Aorta (tissue), 5 donors: Measurements from ENCODE around the gene SEPHS2. TPM values are rescaled to one million over a fixed set of nuclear protein-coding genes. Genes with fewer than 3 reads are reported as not detected.
A peak's percentile ranks its signal among the peaks of the same experiment; 100 is the strongest.

Source experiments
- ATAC-seq: fragments of 200-7000 bp; cut with Tn5 transposase; one replicate; pipeline ENCODE4 v1.9.1; 2022; ENCODE audit warnings: moderate library complexity; ENCODE audit not compliant: low FRiP score
- DNase-seq, 2 donors: peaks; one replicate each; pipeline ENCODE4 v3.0.0-alpha.2; 2020
- H3K27ac ChIP-seq, 2 donors: one replicate each; pipeline ENCODE4 v1.5.1; 2013; ENCODE audit warnings: low read length in 2 of 2, mild to moderate bottlenecking in 2 of 2, moderate library complexity in 2 of 2, control low read depth in 1 of 2, inconsistent platforms in 1 of 2, low read depth in 1 of 2
- H3K27me3 ChIP-seq, 2 donors: one replicate each; pipeline ENCODE4 v1.6.1; 2013; ENCODE audit warnings: control low read depth in 1 of 2, low read length in 1 of 2, mild to moderate bottlenecking in 1 of 2, moderate library complexity in 1 of 2; ENCODE audit not compliant: insufficient read depth in 2 of 2, control insufficient read depth in 1 of 2
- H3K36me3 ChIP-seq, 2 donors: one replicate each; pipeline ENCODE4 v1.6.1; 2013; ENCODE audit warnings: control low read depth in 1 of 2, low read length in 1 of 2, mild to moderate bottlenecking in 1 of 2; ENCODE audit not compliant: insufficient read depth in 2 of 2, control insufficient read depth in 1 of 2
- H3K4me1 ChIP-seq, 2 donors: one replicate each; pipeline ENCODE4 v1.6.1; 2013; ENCODE audit warnings: low read length in 2 of 2, control low read depth in 1 of 2, mild to moderate bottlenecking in 1 of 2, moderate library complexity in 1 of 2; ENCODE audit not compliant: insufficient read depth in 2 of 2, control insufficient read depth in 1 of 2
- H3K4me3 ChIP-seq, 2 donors: one replicate each; pipeline ENCODE4 v1.5.1; 2013; ENCODE audit warnings: low read length in 2 of 2, control low read depth in 1 of 2, mild to moderate bottlenecking in 1 of 2
- H3K9me3 ChIP-seq: one replicate; pipeline ENCODE4 v1.6.1; 2013; ENCODE audit warnings: mild to moderate bottlenecking, low read length; ENCODE audit not compliant: control insufficient read depth
- WGBS, 2 donors: extraction: QIAGEN DNeasy Blood & Tissue Kit; methylation state at CpG; one replicate each; pipeline ENCODE4 v1.1.7; 2013; 5-methylcytosine and 5-hydroxymethylcytosine counted together
- intact Hi-C, 2 donors: fragments of 100-400 bp; cut with DNase I; formaldehyde crosslinking; loops; one replicate each; pipeline versions ENCODE4 v1.14.2 to v1.15.0; 2022
- polyA plus RNA-seq, 2 donors: library from polyadenylated mRNA; stranded (reverse); fragments of 200-250 nt; gene quantifications; one replicate each; pipeline ENCODE4 v1.2.3, GENCODE V29; 2013
- total RNA-seq, 2 donors: library from RNA; stranded (reverse); fragmentation: NEBNext Ultra II Directional; extraction: Animal tissue kit (Norgen Biotek cat#: 25700); gene quantifications; one replicate each; pipeline ENCODE4 v1.2.1, GENCODE V29; 2021
- donor health status: healthy with polysubstance abuse.
- donor health status: Bipolar disorder and iron deficiency.
- donor health status: DM: no; HTN: no; CAD: no.
- donor health status: DM: no; HTN: no; CAD: no.
- donor health status: DM: yes; HTN: yes; CAD: no.

Gene SEPHS2
- total and polyA plus RNA-seq, 4 donors: 25.1 to 52.3 (median 27.3) TPM

DNA sequence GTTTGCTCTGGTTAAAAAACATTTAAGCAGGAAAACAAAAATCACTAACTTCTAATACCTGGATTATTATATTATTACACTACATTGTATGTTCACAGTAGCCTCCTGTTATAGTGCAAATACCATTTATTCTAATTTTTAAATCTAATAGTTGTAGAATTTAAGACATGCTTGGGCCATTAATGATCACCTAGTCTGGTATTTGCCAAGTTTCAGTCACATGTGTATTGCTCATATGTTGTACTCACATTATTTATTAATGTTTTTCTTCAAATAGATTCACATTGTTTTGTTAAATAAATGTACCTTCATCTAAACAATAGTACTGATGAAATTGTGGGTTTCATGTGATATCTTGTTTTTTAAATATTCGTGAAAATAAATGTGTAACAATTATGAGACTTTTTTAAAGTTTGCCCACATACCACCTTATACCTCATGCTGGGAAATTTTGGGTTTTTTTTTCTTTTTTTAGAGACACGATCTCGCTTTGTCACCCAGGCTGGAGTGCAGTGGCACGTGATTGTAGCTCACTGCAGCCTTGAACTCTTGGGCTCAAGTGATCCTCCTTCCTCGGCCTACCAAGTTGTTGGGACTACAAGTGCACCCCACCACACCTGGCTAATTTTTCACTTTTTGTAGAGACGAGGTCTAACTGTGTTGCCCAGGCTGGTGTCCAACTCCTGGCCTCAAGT is 32.4 kb downstream of the SEPHS2 start:
- Histone ChIP-seq H3K36me3 (peaks cover 0 to 5% of the 10 kb centered on the region in 2 donors), H3K27me3 (no peaks in the 10 kb centered on the region), H3K4me1 (no peaks in the 10 kb centered on the region), H3K27ac (no peak overlapping the region), H3K9me3 (no peaks in the 10 kb centered on the region), H3K4me3 (no peak overlapping the region)
- intact Hi-C loops: loop anchor here in 1 of 2 donors (10.0 kb wide), 1 partner anchor 288 kb away; the partner anchor contains the start of gene MAPK3
- 73 to 75% methylated on average over 6 of the region's 6 CpGs for WGBS, 2 donors
- ATAC-seq (no peak), DNase-seq (no peak)

DNA sequence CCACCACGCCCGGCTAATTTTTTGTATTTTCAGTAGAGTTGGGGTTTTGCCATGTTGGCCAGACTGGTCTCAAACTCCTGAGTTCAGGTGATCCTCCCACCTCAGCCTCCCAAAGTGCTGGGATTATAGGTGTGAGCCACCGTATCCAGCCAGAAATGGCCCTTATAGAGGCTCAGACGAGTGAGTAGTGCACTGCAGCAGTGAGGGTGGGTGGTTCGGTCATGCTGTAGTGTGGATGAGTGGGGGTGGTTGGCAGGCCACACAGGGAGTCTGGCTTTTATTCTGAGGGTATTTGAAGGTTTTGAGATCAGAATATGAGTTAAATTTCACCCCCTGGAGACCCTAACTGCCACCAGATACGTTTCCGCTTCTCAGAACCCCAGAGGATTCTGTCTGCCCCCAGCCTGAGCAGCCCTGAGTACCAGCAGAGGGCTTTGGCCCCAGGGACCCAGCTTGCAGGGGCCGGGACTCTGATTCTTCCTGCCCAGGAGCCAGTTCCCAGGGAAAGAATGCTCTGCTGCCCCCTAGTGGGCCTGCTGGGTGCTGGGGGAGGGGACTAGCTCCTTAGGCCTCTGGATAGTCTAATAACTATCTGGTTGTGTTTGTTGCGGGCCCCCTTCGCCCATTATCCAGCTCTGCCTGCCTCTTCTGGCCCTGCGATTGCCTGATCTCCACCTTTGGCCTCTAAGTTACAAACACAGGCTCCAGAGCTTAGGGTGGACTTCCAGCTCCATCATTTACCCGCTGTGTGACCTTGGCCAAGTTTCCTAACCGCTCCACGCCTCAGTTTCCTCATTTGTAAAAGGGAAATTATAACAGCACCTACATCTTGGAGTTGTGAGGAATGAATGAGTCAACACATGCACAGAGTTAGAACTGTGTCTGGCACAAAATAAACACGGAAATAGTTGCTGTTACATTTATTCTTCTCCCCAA is 36.3 kb downstream of the SEPHS2 start:
- DNase-seq (peak; percentile 93 to 97), ATAC-seq (peak; percentile 88)
- intact Hi-C loops: loop anchor here (2.0 to 10.0 kb wide), 4 partner anchors 285 to 345 kb away; partner anchors contain the start of genes ALDOA (in 1 of the 2), GDPD3 (in 1 of the 2), MAPK3 (in 1 of the 2) and TBX6 (in 1 of the 2)
- no peak overlapping the region for H3K4me3 ChIP-seq
- WGBS, 2 donors: 30 to 34% methylated on average over 15 of the region's 15 CpGs
- H3K36me3 ChIP-seq: peaks cover 0 to 5% of the 10 kb centered on the region in 2 donors
- H3K27me3 ChIP-seq: no peaks in the 10 kb centered on the region
- H3K4me1 ChIP-seq: no peaks in the 10 kb centered on the region
- no peaks in the 10 kb centered on the region for H3K9me3 ChIP-seq
- H3K27ac ChIP-seq: no peak overlapping the region

DNA sequence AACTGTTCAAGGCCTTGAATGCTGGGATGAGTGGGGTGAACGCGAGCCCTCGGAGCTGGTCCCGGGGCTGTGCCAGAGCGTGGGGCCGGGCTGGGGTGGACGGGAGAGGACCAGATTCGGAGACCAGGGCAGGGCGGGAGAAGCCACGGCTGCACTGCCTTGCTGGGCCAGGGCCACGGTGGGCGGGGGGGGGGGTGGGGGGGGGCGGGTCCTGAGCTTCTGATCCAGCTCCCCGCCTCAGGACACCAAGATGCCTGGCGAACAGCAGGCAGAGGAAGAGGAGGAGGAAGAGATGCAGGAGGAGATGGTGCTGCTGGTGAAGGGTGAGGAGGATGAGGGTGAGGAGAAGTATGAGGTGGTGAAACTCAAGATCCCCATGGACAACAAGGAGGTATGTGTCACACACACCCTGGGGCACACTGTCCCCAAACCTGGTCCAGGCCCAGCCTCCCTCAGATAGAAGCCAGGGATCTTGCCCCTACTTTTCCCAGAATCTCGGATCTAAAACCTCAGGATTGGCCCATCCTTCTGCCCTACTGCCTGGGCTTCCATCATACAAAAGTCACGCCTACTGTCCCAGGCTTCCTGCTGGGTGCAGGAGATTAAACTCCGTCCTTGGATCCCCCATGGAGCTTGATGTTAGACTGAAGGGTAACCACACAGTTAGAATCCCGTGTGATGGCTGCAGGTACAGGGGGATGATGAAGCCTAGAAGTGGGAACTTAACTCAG is 37.7 kb downstream of the SEPHS2 start:
- ATAC-seq (peak; percentile 19), DNase-seq (no peak)
- Histone ChIP-seq H3K9me3 (no peaks in the 10 kb centered on the region), H3K27ac (peak overlapping the region; percentile 59 to 82), H3K36me3 (peaks cover 0 to 3% of the 10 kb centered on the region in 2 donors), H3K27me3 (no peaks in the 10 kb centered on the region), H3K4me1 (no peaks in the 10 kb centered on the region), H3K4me3 (peak overlapping the region; percentile 60 to 66)
- 6 to 8% methylated on average over 16 to 19 of the region's 19 CpGs for WGBS, 2 donors
- intact Hi-C loops: loop anchor here in 1 of 2 donors (2.0 to 10.0 kb wide), 3 partner anchors 295 to 343 kb away; partner anchors contain the start of genes ALDOA, GDPD3, TBX6 and YPEL3

DNA sequence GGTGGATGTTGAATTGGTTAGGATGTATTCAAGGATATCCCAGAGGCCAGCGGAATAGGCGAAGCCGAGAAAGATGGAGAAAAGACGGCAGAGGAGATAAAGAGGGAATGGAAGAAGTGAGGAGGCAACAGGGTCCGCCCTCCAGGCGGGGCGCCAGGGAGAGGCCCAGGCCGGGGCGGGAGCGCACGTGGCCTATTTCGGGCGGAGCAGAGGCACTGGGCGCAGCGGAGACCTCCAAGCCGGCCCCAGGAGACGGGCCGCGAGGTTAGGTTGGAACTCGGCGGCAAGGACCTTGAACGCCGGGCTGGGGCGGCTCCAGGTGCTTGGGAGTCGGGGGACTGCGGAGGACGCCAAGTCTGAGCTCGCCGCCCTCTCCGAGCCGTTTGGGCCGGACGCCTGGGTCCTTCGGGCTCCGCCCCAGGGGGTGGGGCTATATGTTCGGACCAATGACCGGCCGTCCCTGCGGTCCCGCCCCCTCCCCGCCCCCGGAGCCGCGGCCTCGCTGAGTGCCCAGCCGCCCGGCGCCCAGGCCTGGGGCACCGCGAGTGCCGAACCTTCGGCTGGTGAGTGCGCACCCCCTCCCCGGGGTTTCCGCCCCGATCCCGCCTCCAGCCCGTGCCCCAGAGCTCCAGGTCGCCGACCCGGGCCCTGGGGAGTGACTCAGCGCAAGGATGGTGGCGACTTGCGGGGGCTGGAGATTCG is 38.4 kb downstream of the SEPHS2 start, which contains the start of gene ZNF771:
ZNF771 (plus strand) TSS at position 505 of the 702 bp plus-strand sequence. CDS start 448 bp downstream, outside the sequence.
- WGBS, 2 donors: 0% methylated on average over 62 to 65 of the region's 65 CpGs
- Histone ChIP-seq H3K27ac (peak within 1 kb of the TSS; percentile 59 to 82), H3K9me3 (no peaks in the 10 kb centered on the region), H3K4me3 (peak within 1 kb of the TSS; percentile 60 to 66), H3K36me3 (peaks cover 0 to 3% of the 10 kb centered on the region in 2 donors), H3K27me3 (no peaks in the 10 kb centered on the region), H3K4me1 (no peaks in the 10 kb centered on the region)
- DNase-seq (peak; percentile 96 to 97), ATAC-seq (peak; percentile 96)
- intact Hi-C loops: loop anchor here in 1 of 2 donors (10.0 kb wide), 2 partner anchors 312 to 342 kb away; partner anchors contain the start of genes ALDOA, TBX6 and YPEL3

DNA sequence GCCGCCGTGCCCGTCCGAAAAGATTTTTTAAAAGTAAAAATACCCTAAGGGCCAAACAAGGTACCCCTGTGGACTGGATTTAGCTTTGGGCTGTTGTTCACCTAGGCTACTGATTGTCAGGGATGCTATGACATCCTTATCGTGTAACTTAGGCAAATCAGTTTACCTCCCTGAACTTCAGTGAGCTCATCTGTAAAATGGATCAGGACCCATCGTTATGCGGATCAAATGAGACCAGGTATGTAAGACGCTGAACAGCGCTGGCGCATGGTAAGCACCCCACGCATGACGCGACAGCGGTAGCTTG is 38.9 kb downstream of the SEPHS2 start:
- ATAC-seq: no peak

DNA sequence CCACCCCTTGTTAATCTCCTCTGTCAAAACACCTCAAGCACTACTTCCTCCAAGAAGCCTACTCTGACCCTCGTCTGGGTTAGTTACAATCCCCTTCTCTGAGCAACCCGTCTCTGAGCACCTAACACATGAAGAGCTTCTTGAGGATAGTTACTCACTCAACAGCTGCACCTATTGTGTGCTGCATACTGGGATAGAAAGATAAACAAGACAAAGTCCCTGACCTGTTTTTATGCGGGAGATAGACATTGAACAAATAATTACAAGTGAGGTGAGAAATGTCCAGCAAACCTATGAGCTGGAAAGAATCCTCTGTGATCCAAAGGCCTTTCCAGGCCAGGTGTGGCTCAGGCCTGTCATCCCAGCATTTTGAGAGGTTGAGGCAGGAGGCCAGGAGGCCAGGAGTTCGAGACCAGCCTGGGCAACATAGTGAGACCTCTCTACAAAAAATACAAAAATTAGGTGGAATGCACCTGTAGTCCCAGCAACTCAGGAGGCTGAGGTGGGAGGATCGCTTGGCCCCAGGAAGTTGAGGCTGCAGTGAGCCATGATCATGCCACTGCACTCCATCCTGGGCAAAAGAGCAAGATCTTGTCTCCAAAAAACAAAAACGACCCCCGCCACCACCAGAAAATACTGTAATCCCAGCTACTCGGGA is 43.8 kb downstream of the SEPHS2 start:
- DNase-seq: no peak
- ATAC-seq: no peak
- WGBS, 2 donors: 77 to 78% methylated on average over 8 of the region's 8 CpGs
- Histone ChIP-seq H3K4me3 (no peak overlapping the region), H3K36me3 (no peaks in the 10 kb centered on the region), H3K27ac (no peak overlapping the region), H3K4me1 (peaks cover 0 to 2% of the 10 kb centered on the region in 2 donors), H3K27me3 (no peaks in the 10 kb centered on the region), H3K9me3 (no peaks in the 10 kb centered on the region)
- intact Hi-C loops: loop anchor here in 1 of 2 donors (10.0 kb wide), 2 partner anchors 307 to 337 kb away; partner anchors contain the start of genes ALDOA, TBX6 and YPEL3

More for the DNA sequence above, 38.9 kb downstream of the SEPHS2 start:
- intact Hi-C loops: loop anchor here in 1 of 2 donors (10.0 kb wide), 2 partner anchors 312 to 342 kb away; partner anchors contain the start of genes ALDOA, TBX6 and YPEL3
- no peaks in the 10 kb centered on the region for H3K4me1 ChIP-seq
- peak overlapping the region in 1 of 2 donors; percentile 66 for H3K4me3 ChIP-seq
- no peaks in the 10 kb centered on the region for H3K9me3 ChIP-seq
- no peak for DNase-seq
- peak overlapping the region in 1 of 2 donors; percentile 55 for H3K27ac ChIP-seq
- 11 to 16% methylated on average over 14 of the region's 14 CpGs for WGBS, 2 donors
- H3K27me3 ChIP-seq: no peaks in the 10 kb centered on the region
- peaks cover 0 to 3% of the 10 kb centered on the region in 2 donors for H3K36me3 ChIP-seq

DNA sequence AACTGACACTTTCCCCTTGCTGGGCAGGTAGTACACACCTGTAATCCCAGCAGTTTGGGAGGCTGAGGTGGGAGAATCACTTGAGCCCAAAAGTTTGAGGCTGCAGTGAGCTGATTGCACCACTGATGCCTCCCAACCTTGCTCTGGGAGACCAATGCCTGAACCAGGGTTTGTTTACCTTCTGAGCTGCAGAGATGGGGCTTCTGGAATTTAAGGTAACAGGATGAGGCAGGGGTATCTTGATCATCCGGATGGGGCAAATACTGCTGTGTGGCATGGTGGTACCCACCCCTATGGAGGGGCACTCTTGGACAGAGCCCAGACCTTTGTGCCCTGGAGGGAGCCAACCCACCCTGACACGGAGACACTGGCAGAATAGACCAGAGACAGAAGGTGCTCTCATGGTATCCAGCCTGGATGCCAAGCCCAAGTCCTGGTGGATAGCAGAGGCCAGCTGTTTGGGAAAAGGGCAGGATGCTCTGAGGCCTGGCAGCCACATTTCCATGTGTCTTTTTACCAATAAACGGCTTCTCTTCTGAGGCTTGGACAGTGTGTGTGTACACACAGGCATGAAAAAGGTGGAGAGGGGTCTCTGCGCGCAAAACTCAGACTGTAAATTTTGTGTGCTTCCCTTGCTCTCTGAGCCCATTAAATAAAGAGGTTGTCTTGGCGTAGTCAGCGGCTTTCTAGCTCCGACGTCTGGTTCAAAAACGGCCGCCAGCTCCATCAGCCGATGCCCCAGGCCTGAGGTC is 46.1 kb downstream of the SEPHS2 start:
- Histone ChIP-seq H3K27me3 (no peaks in the 10 kb centered on the region), H3K36me3 (no peaks in the 10 kb centered on the region), H3K4me3 (peak overlapping the region; percentile 46 to 94), H3K9me3 (no peaks in the 10 kb centered on the region), H3K4me1 (peaks cover 0 to 2% of the 10 kb centered on the region in 2 donors), H3K27ac (peak overlapping the region; percentile 19 to 91)
- intact Hi-C loops: loop anchor here in 1 of 2 donors (10.0 kb wide), 2 partner anchors 305 to 335 kb away; partner anchors contain the start of genes ALDOA, TBX6 and YPEL3
- ATAC-seq: no peak
- WGBS, 2 donors: 6% methylated on average over 12 of the region's 12 CpGs
- DNase-seq: no peak
